ENCODE data around the gene KCNC3. TPM values are rescaled to one million over a fixed set of nuclear protein-coding genes. Genes with fewer than 3 reads are reported as not detected.
"Not testable (repeated sequence)": the region's sequence is repeated elsewhere in the genome, so short reads cannot be mapped to it uniquely, and the experiment has no call there.

KCNC3 gene
- total RNA-seq, 2 experiments from 2014 or later: 1.6 to 2.0 TPM

- H3K27me3 Mint-ChIP-seq: peaks cover 69% of the 10 kb centered on the region
- peak; percentile 47 for ATAC-seq (ENCODE audit: poor library complexity)
- H3K36me3 ChIP-seq (ENCODE audit: insufficient read depth, low read length): no peaks in the 10 kb centered on the region
- peak; percentile 51 to 91 (median 78) for DNase-seq
- POLR2A ChIA-PET: no interaction called here
- H3K27ac ChIP-seq (ENCODE audit: low read depth in 1 of 2, low read length in 2 of 2): no peak overlapping the region
- peak overlapping the region; percentile 87 for H3K4me3 Mint-ChIP-seq
- peaks cover 6 to 52% of the 10 kb centered on the region in 2 experiments for H3K9me3 ChIP-seq (ENCODE audit: control insufficient read depth in 1 of 2, insufficient read depth in 1 of 2, low read length in 2 of 2)
- no peaks in the 10 kb centered on the region for H3K9me3 Mint-ChIP-seq
- H3K4me1 ChIP-seq (ENCODE audit: insufficient read depth, low read length): peaks cover 81% of the 10 kb centered on the region
- peaks cover 6% of the 10 kb centered on the region for H3K36me3 Mint-ChIP-seq (ENCODE audit: low read depth)
- intact Hi-C loops (cut with DNase I, micrococcal nuclease): loop anchor here in 1 of 2 experiments (10.0 kb wide), 1 partner anchor 394 kb away; the partner anchor contains the start of gene CLEC11A
- TF ChIP-seq CTCF (IDR thresholded peaks at IDR 0.05): no peak
- H3K27me3 ChIP-seq (ENCODE audit: control insufficient read depth in 1 of 2, insufficient read depth in 2 of 2, low read length in 2 of 2): peaks cover 58 to 67% of the 10 kb centered on the region in 2 experiments
- peaks cover 72% of the 10 kb centered on the region for H3K4me1 Mint-ChIP-seq (ENCODE audit: low read depth)
- H3K4me3 ChIP-seq (ENCODE audit: low read length): peak overlapping the region; percentile 31
- peak overlapping the region; percentile 83 for H3K27ac Mint-ChIP-seq
- CTCF ChIA-PET: interaction anchor here (3.3 kb wide), 1 partner anchor 27 kb away, joined by 10 read pairs; no protein-coding TSS in a partner anchor
Measured at GRCh38 chr19:50330365-50331078, 1.3 kb upstream of the KCNC3 start.

GRCh38 chr19:50329926-50330294 lies 733 bp upstream of the KCNC3 start:
- peaks cover 84% of the 10 kb centered on the region for H3K4me1 ChIP-seq (ENCODE audit: insufficient read depth, low read length)
- peak overlapping the region; percentile 32 for H3K4me3 ChIP-seq (ENCODE audit: low read length)
- POLR2A ChIA-PET: interaction anchor here (1.5 to 1.7 kb wide), 2 partner anchors 28 to 475 kb away, joined by 5 to 15 read pairs; no protein-coding TSS in a partner anchor
- not testable (repeated sequence) for H3K36me3 ChIP-seq (ENCODE audit: insufficient read depth, low read length); H3K36me3 Mint-ChIP-seq (ENCODE audit: low read depth); H3K27ac ChIP-seq (ENCODE audit: low read depth in 1 of 2, low read length in 2 of 2); DNase-seq; ATAC-seq (ENCODE audit: poor library complexity); H3K9me3 Mint-ChIP-seq
- peaks cover 6 to 54% of the 10 kb centered on the region in 2 experiments for H3K9me3 ChIP-seq (ENCODE audit: control insufficient read depth in 1 of 2, insufficient read depth in 1 of 2, low read length in 2 of 2)
- peak overlapping the region; percentile 87 for H3K4me3 Mint-ChIP-seq
- peak overlapping the region; percentile 83 for H3K27ac Mint-ChIP-seq
- CTCF ChIA-PET: interaction anchor here (3.3 kb wide), 1 partner anchor 28 kb away, joined by 10 read pairs; no protein-coding TSS in a partner anchor
- peaks cover 58 to 65% of the 10 kb centered on the region in 2 experiments for H3K27me3 ChIP-seq (ENCODE audit: control insufficient read depth in 1 of 2, insufficient read depth in 2 of 2, low read length in 2 of 2)
- peaks cover 75% of the 10 kb centered on the region for H3K4me1 Mint-ChIP-seq (ENCODE audit: low read depth)
- H3K27me3 Mint-ChIP-seq: peaks cover 68% of the 10 kb centered on the region
- intact Hi-C loops (cut with DNase I, micrococcal nuclease): loop anchor here in 1 of 2 experiments (5.0 to 10.0 kb wide), 2 partner anchors 303 to 395 kb away; partner anchors contain the start of genes CLEC11A, VRK3 and ZNF473

GRCh38 chr19:50328873-50329145 lies 368 bp downstream of the KCNC3 start:
- DNase-seq (no peak), ATAC-seq (ENCODE audit: poor library complexity) (no peak)
- peak overlapping the region; percentile 87 for H3K4me3 Mint-ChIP-seq
- peak overlapping the region; percentile 83 for H3K27ac Mint-ChIP-seq
- peaks cover 5% of the 10 kb centered on the region for H3K36me3 Mint-ChIP-seq (ENCODE audit: low read depth)
- no peak for TF ChIP-seq CTCF (IDR thresholded peaks at IDR 0.05)
- Histone ChIP-seq H3K27me3 (ENCODE audit: control insufficient read depth in 1 of 2, insufficient read depth in 2 of 2, low read length in 2 of 2) (peaks cover 62 to 64% of the 10 kb centered on the region in 2 experiments), H3K36me3 (ENCODE audit: insufficient read depth, low read length) (no peaks in the 10 kb centered on the region), H3K27ac (ENCODE audit: low read depth in 1 of 2, low read length in 2 of 2) (no peak overlapping the region), H3K4me3 (ENCODE audit: low read length) (no peak overlapping the region), H3K4me1 (ENCODE audit: insufficient read depth, low read length) (peaks cover 79% of the 10 kb centered on the region), H3K9me3 (ENCODE audit: control insufficient read depth in 1 of 2, insufficient read depth in 1 of 2, low read length in 2 of 2) (peaks cover 6 to 50% of the 10 kb centered on the region in 2 experiments)
- ChIA-PET CTCF (interaction anchor here (0.5 to 3.3 kb wide), 2 partner anchors 29 to 1328 kb away, joined by 3 to 10 read pairs; no protein-coding TSS in a partner anchor), POLR2A (interaction anchor here (1.5 to 1.7 kb wide), 2 partner anchors 29 to 476 kb away, joined by 5 to 15 read pairs; no protein-coding TSS in a partner anchor)
- H3K27me3 Mint-ChIP-seq: peaks cover 75% of the 10 kb centered on the region
- intact Hi-C loops (cut with DNase I, micrococcal nuclease): loop anchor here in 1 of 2 experiments (5.0 kb wide), 1 partner anchor 302 kb away; the partner anchor contains the start of genes VRK3 and ZNF473
- H3K4me1 Mint-ChIP-seq (ENCODE audit: low read depth): peaks cover 76% of the 10 kb centered on the region
- H3K9me3 Mint-ChIP-seq: no peaks in the 10 kb centered on the region
